DND-41 (cell line): ENCODE results near the gene IGFBP1.

Experiments used
- EZH2 ChIP-seq: IDR thresholded peaks from 3 replicates; pipeline ENCODE4 v1.6.1; 2012; ENCODE audit warnings: borderline replicate concordance, low read depth, mild to moderate bottlenecking, moderate library complexity, low read length, inconsistent platforms; ENCODE audit not compliant: severe bottlenecking
- TF ChIP-seq, protein P1 (sequence below): IDR thresholded peaks from 2 replicates; pipeline ENCODE4 v1.5.1; 2012; ENCODE audit warnings: borderline replicate concordance, low read length, moderate library complexity, mild to moderate bottlenecking; ENCODE audit not compliant: poor library complexity, severe bottlenecking; ENCODE audit errors: extremely low read depth

DNA sequence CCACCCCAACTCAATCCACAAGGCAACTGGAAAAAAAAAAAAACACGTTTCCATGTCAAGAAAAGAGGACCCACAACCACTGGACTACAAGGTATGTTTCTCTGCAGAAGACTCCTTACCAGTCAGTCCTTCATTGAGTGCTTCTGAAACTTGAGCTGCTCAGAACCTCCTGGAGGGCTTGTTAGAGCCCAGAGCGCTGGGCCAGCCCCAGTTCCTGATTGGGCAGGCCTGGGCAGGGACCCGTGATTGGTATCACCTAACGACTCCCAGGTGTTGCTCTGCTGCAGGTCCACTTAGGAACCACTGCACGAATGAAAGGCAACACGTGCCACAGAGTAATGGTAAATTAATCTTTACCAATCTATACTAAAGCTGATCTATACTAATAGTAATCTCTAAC, 14.9 kb upstream of the IGFBP1 start:
- TF ChIP-seq, protein P1, sequence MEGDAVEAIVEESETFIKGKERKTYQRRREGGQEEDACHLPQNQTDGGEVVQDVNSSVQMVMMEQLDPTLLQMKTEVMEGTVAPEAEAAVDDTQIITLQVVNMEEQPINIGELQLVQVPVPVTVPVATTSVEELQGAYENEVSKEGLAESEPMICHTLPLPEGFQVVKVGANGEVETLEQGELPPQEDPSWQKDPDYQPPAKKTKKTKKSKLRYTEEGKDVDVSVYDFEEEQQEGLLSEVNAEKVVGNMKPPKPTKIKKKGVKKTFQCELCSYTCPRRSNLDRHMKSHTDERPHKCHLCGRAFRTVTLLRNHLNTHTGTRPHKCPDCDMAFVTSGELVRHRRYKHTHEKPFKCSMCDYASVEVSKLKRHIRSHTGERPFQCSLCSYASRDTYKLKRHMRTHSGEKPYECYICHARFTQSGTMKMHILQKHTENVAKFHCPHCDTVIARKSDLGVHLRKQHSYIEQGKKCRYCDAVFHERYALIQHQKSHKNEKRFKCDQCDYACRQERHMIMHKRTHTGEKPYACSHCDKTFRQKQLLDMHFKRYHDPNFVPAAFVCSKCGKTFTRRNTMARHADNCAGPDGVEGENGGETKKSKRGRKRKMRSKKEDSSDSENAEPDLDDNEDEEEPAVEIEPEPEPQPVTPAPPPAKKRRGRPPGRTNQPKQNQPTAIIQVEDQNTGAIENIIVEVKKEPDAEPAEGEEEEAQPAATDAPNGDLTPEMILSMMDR = no peak
- TF ChIP-seq EZH2 = no peak
